ENCODE measurements around the gene ZMPSTE24.

DNA sequence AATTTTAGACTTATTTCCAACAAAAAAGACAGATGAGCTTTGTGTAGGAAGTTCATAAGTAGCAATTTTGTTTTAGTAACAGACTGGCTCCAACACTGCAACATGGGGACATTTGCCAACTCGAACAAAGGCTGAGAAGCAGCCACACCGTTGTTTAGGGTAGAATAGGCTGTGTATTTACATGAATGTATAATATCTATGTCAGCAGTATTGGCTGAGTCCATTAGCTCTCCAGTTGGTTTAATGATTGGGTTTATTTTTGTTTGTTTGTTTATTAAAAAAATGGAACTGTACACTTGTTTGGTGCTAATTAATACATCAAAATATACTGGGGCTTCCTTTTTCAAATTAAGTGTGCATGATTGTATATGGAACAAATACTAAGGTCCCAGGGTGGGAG, 17.6 kb upstream of the ZMPSTE24 start:
- TF ChIP-seq, protein P1, sequence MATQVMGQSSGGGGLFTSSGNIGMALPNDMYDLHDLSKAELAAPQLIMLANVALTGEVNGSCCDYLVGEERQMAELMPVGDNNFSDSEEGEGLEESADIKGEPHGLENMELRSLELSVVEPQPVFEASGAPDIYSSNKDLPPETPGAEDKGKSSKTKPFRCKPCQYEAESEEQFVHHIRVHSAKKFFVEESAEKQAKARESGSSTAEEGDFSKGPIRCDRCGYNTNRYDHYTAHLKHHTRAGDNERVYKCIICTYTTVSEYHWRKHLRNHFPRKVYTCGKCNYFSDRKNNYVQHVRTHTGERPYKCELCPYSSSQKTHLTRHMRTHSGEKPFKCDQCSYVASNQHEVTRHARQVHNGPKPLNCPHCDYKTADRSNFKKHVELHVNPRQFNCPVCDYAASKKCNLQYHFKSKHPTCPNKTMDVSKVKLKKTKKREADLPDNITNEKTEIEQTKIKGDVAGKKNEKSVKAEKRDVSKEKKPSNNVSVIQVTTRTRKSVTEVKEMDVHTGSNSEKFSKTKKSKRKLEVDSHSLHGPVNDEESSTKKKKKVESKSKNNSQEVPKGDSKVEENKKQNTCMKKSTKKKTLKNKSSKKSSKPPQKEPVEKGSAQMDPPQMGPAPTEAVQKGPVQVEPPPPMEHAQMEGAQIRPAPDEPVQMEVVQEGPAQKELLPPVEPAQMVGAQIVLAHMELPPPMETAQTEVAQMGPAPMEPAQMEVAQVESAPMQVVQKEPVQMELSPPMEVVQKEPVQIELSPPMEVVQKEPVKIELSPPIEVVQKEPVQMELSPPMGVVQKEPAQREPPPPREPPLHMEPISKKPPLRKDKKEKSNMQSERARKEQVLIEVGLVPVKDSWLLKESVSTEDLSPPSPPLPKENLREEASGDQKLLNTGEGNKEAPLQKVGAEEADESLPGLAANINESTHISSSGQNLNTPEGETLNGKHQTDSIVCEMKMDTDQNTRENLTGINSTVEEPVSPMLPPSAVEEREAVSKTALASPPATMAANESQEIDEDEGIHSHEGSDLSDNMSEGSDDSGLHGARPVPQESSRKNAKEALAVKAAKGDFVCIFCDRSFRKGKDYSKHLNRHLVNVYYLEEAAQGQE (IDR thresholded peaks at IDR 0.05; ENCODE audit: insufficient read depth in 1 of 2, low read depth in 2 of 2, low read length in 2 of 2) = no peak
- TF ChIP-seq TAF1 (IDR thresholded peaks at IDR 0.05; ENCODE audit: borderline replicate concordance, insufficient read depth, low read length) (no peak), POLR2AphosphoS5 (IDR thresholded peaks at IDR 0.05; ENCODE audit: low read depth, low read length) (no peak), FOXP2 (optimal IDR thresholded peaks at IDR 0.05; ENCODE audit: borderline replicate concordance, extremely low read depth, extremely low read length, insufficient read depth) (no peak)
